IMR-90 (cell line): ENCODE measurements around the gene QSOX2. TPM values are rescaled to one million over a fixed set of nuclear protein-coding genes. Genes with fewer than 3 reads are reported as not detected.

Experiments used
- ATAC-seq: fragments of 200-7000 bp; cut with Tn5 transposase; 2 replicates; pipeline ENCODE4 v1.9.1; 2020; ENCODE audit warnings: low read depth, mild to moderate bottlenecking, moderate library complexity
- BruUV-seq: library from RNA; stranded (reverse); fragments of 400-500 nt; replicated peaks from 2 replicates; lab custom pipeline; 2021; lab: Mats Ljungman, UMichigan
- CTCF ChIA-PET: fragments of 300-600 bp; formaldehyde crosslinking; extraction: SDS; loops from one replicate; lab custom pipeline; 2021; ENCODE audit warnings: antibody characterized with exemption; lab: Yijun Ruan, JAX
- POLR2A ChIA-PET: fragments of 300-600 bp; sonication (Branson Sonifier 250); formaldehyde crosslinking; loops from one replicate; lab custom pipeline; 2022; ENCODE audit warnings: antibody characterized with exemption; ENCODE audit not compliant: unreplicated experiment; lab: Charles Lee
- DNase-seq: peaks from one replicate; pipeline ENCODE4 v3.0.0; 2013
- H2AFZ ChIP-seq: replicated peaks from 2 replicates; pipeline ENCODE3; 2013; ENCODE audit warnings: low read length, mild to moderate bottlenecking; ENCODE audit not compliant: poor library complexity
- H2AK5ac ChIP-seq: 2 replicates; pipeline ENCODE4 v1.6.1; 2013; ENCODE audit warnings: low read depth, low read length, inconsistent platforms
- H2AK9ac ChIP-seq: replicated peaks from 2 replicates; pipeline ENCODE3; 2013; ENCODE audit warnings: mild to moderate bottlenecking, low read depth, low read length, moderate library complexity; ENCODE audit not compliant: poor library complexity
- H2BK120ac ChIP-seq: 2 replicates; pipeline ENCODE4 v1.6.1; 2013; ENCODE audit warnings: low read depth, low read length, inconsistent platforms
- H2BK15ac ChIP-seq: 3 replicates; pipeline ENCODE4 v1.6.1; 2013; ENCODE audit warnings: low read depth, low read length, inconsistent platforms
- H2BK20ac ChIP-seq: 2 replicates; pipeline ENCODE4 v1.6.1; 2013; ENCODE audit warnings: low read depth, mild to moderate bottlenecking, inconsistent platforms, low read length, moderate library complexity
- H2BK5ac ChIP-seq: 2 replicates; pipeline ENCODE4 v1.6.1; 2013; ENCODE audit warnings: mild to moderate bottlenecking, low read depth, low read length, inconsistent platforms; ENCODE audit not compliant: poor library complexity, severe bottlenecking
- H3K14ac ChIP-seq: replicated peaks from 2 replicates; pipeline ENCODE4 v1.6.1; 2013; ENCODE audit warnings: low read depth, low read length, inconsistent platforms
- H3K18ac ChIP-seq: 2 replicates; pipeline ENCODE4 v1.6.1; 2013; ENCODE audit warnings: low read depth, low read length, control low read depth
- H3K23ac ChIP-seq: 2 replicates; pipeline ENCODE4 v1.6.1; 2013; ENCODE audit warnings: low read depth, low read length, inconsistent platforms
- H3K27ac ChIP-seq: 2 replicates; pipeline ENCODE4 v1.5.1; 2013; ENCODE audit warnings: mild to moderate bottlenecking, control low read depth, low read length; ENCODE audit not compliant: insufficient read depth
- H3K27me3 ChIP-seq: 2 replicates; pipeline ENCODE4 v1.6.1; 2013; ENCODE audit warnings: low read length; ENCODE audit not compliant: control insufficient read depth, insufficient read depth
- H3K36me3 ChIP-seq: 2 replicates; pipeline ENCODE4 v1.6.1; 2013; ENCODE audit warnings: low read length, mixed read lengths; ENCODE audit not compliant: control insufficient read depth, insufficient read depth
- H3K4ac ChIP-seq: 2 replicates; pipeline ENCODE4 v1.6.1; 2013; ENCODE audit warnings: low read depth, low read length, inconsistent platforms
- H3K4me1 ChIP-seq: 2 replicates; pipeline ENCODE4 v1.6.1; 2013; ENCODE audit warnings: low read length, mixed read lengths; ENCODE audit not compliant: control insufficient read depth, insufficient read depth
- H3K4me2 ChIP-seq: 2 replicates; pipeline ENCODE4 v1.6.1; 2013; ENCODE audit warnings: low read depth, mild to moderate bottlenecking, control low read depth, low read length, moderate library complexity
- H3K4me3 ChIP-seq: 2 replicates; pipeline ENCODE4 v1.5.1; 2013; ENCODE audit warnings: low read depth, mild to moderate bottlenecking, control low read depth, low read length, moderate library complexity; ENCODE audit not compliant: insufficient read depth
- H3K56ac ChIP-seq: 2 replicates; pipeline ENCODE4 v1.6.1; 2013; ENCODE audit warnings: low read length, inconsistent platforms; ENCODE audit not compliant: insufficient read depth; ENCODE audit errors: extremely low read depth
- H3K79me1 ChIP-seq, 2 experiments: 2 replicates each; pipeline ENCODE4 v1.6.1; 2013; ENCODE audit warnings: low read length in 2 of 2, inconsistent platforms in 1 of 2, low read depth in 1 of 2
- H3K9ac ChIP-seq: 2 replicates; pipeline ENCODE4 v1.6.1; 2013; ENCODE audit warnings: low read depth, low read length, control low read depth
- H3K9me1 ChIP-seq: 2 replicates; pipeline ENCODE4 v1.6.1; 2013; ENCODE audit warnings: low read length, inconsistent platforms; ENCODE audit not compliant: insufficient read depth
- H3K9me3 ChIP-seq: 2 replicates; pipeline ENCODE4 v1.6.1; 2013; ENCODE audit warnings: low read length; ENCODE audit not compliant: control insufficient read depth, insufficient read depth
- H4K20me1 ChIP-seq: 2 replicates; pipeline ENCODE4 v1.6.1; 2013; ENCODE audit warnings: low read length, inconsistent platforms; ENCODE audit not compliant: insufficient read depth
- H4K5ac ChIP-seq: 2 replicates; pipeline ENCODE4 v1.6.1; 2013; ENCODE audit warnings: mild to moderate bottlenecking, low read depth, low read length, control low read depth
- H4K8ac ChIP-seq, 2 experiments: 2 replicates each; pipeline ENCODE4 v1.6.1; 2013; ENCODE audit warnings: low read depth in 2 of 2, low read length in 2 of 2, control low read depth in 1 of 2, inconsistent platforms in 1 of 2
- H4K91ac ChIP-seq: 2 replicates; pipeline ENCODE4 v1.6.1; 2013; ENCODE audit warnings: low read depth, low read length, inconsistent platforms; ENCODE audit not compliant: insufficient read depth
- CHD1 ChIP-seq: IDR thresholded peaks from 2 replicates; pipeline ENCODE4 v1.6.1; 2012; ENCODE audit warnings: low read depth, low read length, improper control_type of control experiment
- MXI1 ChIP-seq: IDR thresholded peaks from 2 replicates; pipeline ENCODE4 v1.6.1; 2012; ENCODE audit warnings: low read depth, mild to moderate bottlenecking, low read length, moderate library complexity, borderline replicate concordance
- NFE2L2 ChIP-seq: fragments of 150-350 bp; IDR thresholded peaks from 2 replicates; pipeline ENCODE4 v1.6.1; 2016; ENCODE audit warnings: low read depth, mild to moderate bottlenecking, low read length
- POLR2A ChIP-seq: IDR thresholded peaks from 2 replicates; pipeline ENCODE4 v1.6.1; 2012; ENCODE audit warnings: mild to moderate bottlenecking, low read depth, low read length
- RCOR1 ChIP-seq: IDR thresholded peaks from 2 replicates; pipeline ENCODE4 v1.6.1; 2012; ENCODE audit warnings: mild to moderate bottlenecking, low read length, improper control_type of control experiment; ENCODE audit not compliant: insufficient replicate concordance
- WGBS, 2 experiments: methylation state at CpG; one replicate each; pipeline versions ENCODE4 v1.1.5 to v1.1.7; 2013; ENCODE audit warnings: missing lambda C conversion rate in 2 of 2; ENCODE audit not compliant: insufficient read length in 1 of 2; ENCODE audit errors: extremely low coverage in 2 of 2; 5-methylcytosine and 5-hydroxymethylcytosine counted together
- dilution Hi-C: fragments of 300-500 bp; cut with HindIII; formaldehyde crosslinking; loops from one replicate; pipeline ENCODE4 v1.14.3; 2018; ENCODE audit warnings: low sequenced_read_pairs; ENCODE audit not compliant: unreplicated experiment
- in situ Hi-C: fragments of 300-500 bp; cut with MboI; formaldehyde crosslinking; loops from 3 replicates; pipeline ENCODE4 v1.14.3; 2019; ENCODE audit warnings: low sequenced_read_pairs, inconsistent platforms, mixed read lengths
- intact Hi-C: fragments of 100-400 bp; cut with micrococcal nuclease; formaldehyde crosslinking; loops from 2 replicates; pipeline ENCODE4 v1.10.0; 2022
- polyA plus RNA-seq, 3 experiments: library from polyadenylated mRNA; depleted of rRNA; stranded (reverse); fragments of >200 nt; gene quantifications; 2 replicates each; pipeline ENCODE4 v1.2.3, GENCODE V29; 2012; ENCODE audit warnings: low replicate concordance in 1 of 3
- total RNA-seq: library from RNA; depleted of rRNA; stranded (reverse); fragments of >200 nt; gene quantifications from 2 replicates; pipeline ENCODE4 v1.2.3, GENCODE V29; 2012
- TF ChIP-seq, protein P1 (sequence below): fragments of 150-350 bp; IDR thresholded peaks from 2 replicates; pipeline ENCODE4 v1.6.1; 2017; ENCODE audit warnings: mild to moderate bottlenecking, antibody characterized with exemption, low read length, low read depth
- TF ChIP-seq, protein P2 (sequence below): fragments of 150-350 bp; IDR thresholded peaks from 2 replicates; pipeline ENCODE4 v1.6.1; 2016; ENCODE audit warnings: low read depth, mild to moderate bottlenecking, low read length, moderate library complexity, borderline replicate concordance

Gene QSOX2
- total and polyA plus RNA-seq, 2 of the 4 experiments (the other 2 are of a cell fraction): 5.9 to 12.9 TPM

DNA sequence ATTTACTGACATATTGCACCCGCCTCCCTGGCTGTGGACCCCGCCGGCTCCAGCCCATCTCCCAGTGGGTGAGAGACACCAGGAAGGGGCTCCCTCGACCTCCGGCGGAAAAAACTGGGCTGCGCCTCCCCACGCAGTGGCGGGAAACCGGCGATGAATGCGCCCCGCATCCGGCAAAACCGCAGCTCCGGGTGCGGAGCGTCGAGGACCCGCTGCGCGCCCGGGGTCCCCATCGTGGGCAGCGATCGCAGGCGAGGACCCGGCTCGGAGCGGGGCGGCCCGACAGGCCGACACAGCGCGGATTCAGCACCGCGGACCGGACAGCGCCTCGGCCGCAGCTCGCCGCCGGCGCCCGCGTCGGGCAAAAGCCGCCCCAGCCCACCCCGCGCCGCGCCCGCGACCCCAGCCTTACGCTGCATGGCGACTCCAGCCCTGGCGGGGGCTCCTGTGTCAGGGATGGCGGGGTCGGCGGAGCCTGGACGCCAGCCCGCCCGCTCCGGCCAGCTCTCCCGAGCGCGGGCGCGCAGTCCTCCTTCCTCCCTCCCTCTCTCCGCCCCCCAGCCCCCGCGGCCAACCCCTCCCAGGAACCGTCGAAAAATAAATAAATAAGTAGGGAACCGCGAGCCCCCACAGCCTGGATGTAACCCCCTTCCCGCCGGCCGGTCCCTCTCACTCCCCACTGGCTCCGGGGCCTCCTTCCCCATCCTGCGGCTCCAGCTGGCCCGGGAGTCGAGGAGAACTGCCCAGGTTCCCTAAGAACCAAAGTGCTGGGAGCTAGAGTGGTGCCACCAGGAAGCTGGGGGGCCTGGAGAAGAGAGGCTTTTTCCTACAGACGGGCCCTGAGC lies 43.8 kb downstream of the QSOX2 start:
- H2AFZ ChIP-seq: no peak overlapping the region
- H2AK5ac ChIP-seq: no peak overlapping the region
- no peak overlapping the region for H4K91ac ChIP-seq
- no peak overlapping the region for H2BK20ac ChIP-seq
- no peak overlapping the region for H2BK5ac ChIP-seq
- WGBS, 2 experiments: 7% methylated on average over 55 of the region's 85 CpGs; no CpG with 5 or more reads in 1 of the 2 experiments
- intact Hi-C loops (no loop called here), dilution Hi-C loops (no loop called here), in situ Hi-C loops (no loop called here)
- H3K79me1 ChIP-seq: no peaks in the 10 kb centered on the region
- no TSS peak for BruUV-seq
- H3K4me2 ChIP-seq: no peak overlapping the region
- H2AK9ac ChIP-seq: no peak overlapping the region
- H2BK15ac ChIP-seq: no peak overlapping the region
- H4K5ac ChIP-seq: no peak overlapping the region
- H4K20me1 ChIP-seq: peaks cover 27% of the 10 kb centered on the region
- H3K18ac ChIP-seq: no peak overlapping the region
- H3K4me1 ChIP-seq: no peaks in the 10 kb centered on the region
- H3K9ac ChIP-seq: no peak overlapping the region
- no peaks in the 10 kb centered on the region for H3K36me3 ChIP-seq
- no peak overlapping the region for H3K27ac ChIP-seq
- peaks cover 71% of the 10 kb centered on the region for H3K27me3 ChIP-seq
- TF ChIP-seq NFE2L2 (no peak), RCOR1 (no peak), MXI1 (no peak), POLR2A (no peak), CHD1 (no peak)
- TF ChIP-seq, protein P1, sequence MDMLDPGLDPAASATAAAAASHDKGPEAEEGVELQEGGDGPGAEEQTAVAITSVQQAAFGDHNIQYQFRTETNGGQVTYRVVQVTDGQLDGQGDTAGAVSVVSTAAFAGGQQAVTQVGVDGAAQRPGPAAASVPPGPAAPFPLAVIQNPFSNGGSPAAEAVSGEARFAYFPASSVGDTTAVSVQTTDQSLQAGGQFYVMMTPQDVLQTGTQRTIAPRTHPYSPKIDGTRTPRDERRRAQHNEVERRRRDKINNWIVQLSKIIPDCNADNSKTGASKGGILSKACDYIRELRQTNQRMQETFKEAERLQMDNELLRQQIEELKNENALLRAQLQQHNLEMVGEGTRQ: no peak
- TF ChIP-seq, protein P2, sequence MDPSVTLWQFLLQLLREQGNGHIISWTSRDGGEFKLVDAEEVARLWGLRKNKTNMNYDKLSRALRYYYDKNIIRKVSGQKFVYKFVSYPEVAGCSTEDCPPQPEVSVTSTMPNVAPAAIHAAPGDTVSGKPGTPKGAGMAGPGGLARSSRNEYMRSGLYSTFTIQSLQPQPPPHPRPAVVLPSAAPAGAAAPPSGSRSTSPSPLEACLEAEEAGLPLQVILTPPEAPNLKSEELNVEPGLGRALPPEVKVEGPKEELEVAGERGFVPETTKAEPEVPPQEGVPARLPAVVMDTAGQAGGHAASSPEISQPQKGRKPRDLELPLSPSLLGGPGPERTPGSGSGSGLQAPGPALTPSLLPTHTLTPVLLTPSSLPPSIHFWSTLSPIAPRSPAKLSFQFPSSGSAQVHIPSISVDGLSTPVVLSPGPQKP: no peak
- no peaks in the 10 kb centered on the region for H3K9me1 ChIP-seq
- H2BK120ac ChIP-seq: no peak overlapping the region
- CTCF ChIA-PET: no interaction called here
- no peak for DNase-seq
- no peak overlapping the region for H3K23ac ChIP-seq
- H3K56ac ChIP-seq: no peak overlapping the region
- H3K14ac ChIP-seq: no peak overlapping the region
- POLR2A ChIA-PET: no interaction called here
- H3K4ac ChIP-seq: no peak overlapping the region
- H3K9me3 ChIP-seq: no peaks in the 10 kb centered on the region
- ATAC-seq: peak; percentile 66
- H3K4me3 ChIP-seq: no peak overlapping the region
- no peak overlapping the region for H4K8ac ChIP-seq
